GM12892 (cell line): ENCODE measurements around the gene SUGCT.

Source experiments
- POLR2A ChIP-seq: IDR thresholded peaks from 2 replicates; pipeline ENCODE4 v1.6.1; 2011; ENCODE audit warnings: low read depth, low read length, control low read depth
- TAF1 ChIP-seq: IDR thresholded peaks from 2 replicates; pipeline ENCODE4 v1.6.1; 2011; ENCODE audit warnings: low read depth, mild to moderate bottlenecking, control low read depth, low read length, borderline replicate concordance

- no peak for TF ChIP-seq TAF1
- no peak for TF ChIP-seq POLR2A
Observed at GRCh38 chr7:40330408-40330807, 195.6 kb downstream of the SUGCT start.
